Pancreas (tissue), 10 donors: ENCODE measurements around the gene MYBPC2. TPM values are rescaled to one million over a fixed set of nuclear protein-coding genes. Genes with fewer than 3 reads are reported as not detected.

Source experiments
- ATAC-seq, 4 donors: fragments of 200-7000 bp; cut with Tn5 transposase; one replicate each; pipeline versions ENCODE4 v1.8.0 to v1.9.1; 2020; ENCODE audit warnings: mild to moderate bottlenecking in 4 of 4, moderate library complexity in 4 of 4
- DNase-seq, 6 donors: peaks; one replicate each; pipeline ENCODE4 v3.0.0-alpha.2; 2020
- FAIRE-seq: peaks from 2 replicates; lab custom pipeline; 2012; peaks lifted over from hg19 to GRCh38; lab: Jason Lieb, UNC
- H3K27ac ChIP-seq, 4 donors: fragments of 200-600 bp; sonication (generic); 1 replicate in 3 of 4; 2 replicates in 1 of 4; pipeline versions ENCODE4 v1.5.0 to v1.8.0; 2020
- H3K27me3 ChIP-seq, 4 donors: fragments of 200-600 bp; one replicate each; pipeline ENCODE4 v1.8.0; 2021
- H3K36me3 ChIP-seq, 3 donors: fragments of 200-600 bp; sonication (generic) in 1 of 3; one replicate each; pipeline versions ENCODE4 v1.5.0 to v1.8.0; 2020 to 2021
- H3K4me1 ChIP-seq, 3 donors: fragments of 200-600 bp; one replicate each; pipeline ENCODE4 v1.8.0; 2021
- H3K4me3 ChIP-seq, 4 donors: fragments of 200-600 bp; sonication (generic) in 2 of 4; one replicate each; pipeline versions ENCODE4 v1.5.0 to v1.8.0; 2020 to 2021
- H3K9me3 ChIP-seq, 4 donors: fragments of 200-600 bp; one replicate each; pipeline ENCODE4 v1.8.0; 2021
- CTCF ChIP-seq, 4 donors: fragments of 200-600 bp; sonication (generic) in 3 of 4; IDR thresholded peaks; one replicate each; pipeline versions ENCODE4 v1.5.0 to v1.8.0; 2021; ENCODE audit warnings: antibody characterized with exemption in 4 of 4
- WGBS, 2 donors: extraction: QIAGEN DNeasy Blood & Tissue Kit; methylation state at CpG; one replicate each; pipeline ENCODE4 v1.1.7; 2013; 5-methylcytosine and 5-hydroxymethylcytosine counted together
- intact Hi-C, 3 donors: fragments of 100-400 bp; cut with DNase I; formaldehyde crosslinking; loops; one replicate each; pipeline versions ENCODE4 v1.11.1 to v1.14.2; 2022
- polyA plus RNA-seq, 2 donors: library from polyadenylated mRNA; stranded (reverse); fragments of 200-250 nt; gene quantifications; one replicate each; pipeline ENCODE4 v1.2.3, GENCODE V29; 2013
- total RNA-seq, 6 donors: library from RNA; stranded (reverse); fragmentation: NEBNext Ultra II Directional in 4 of 6; extraction: Animal tissue kit (Norgen Biotek cat#: 25700) in 4 of 6; gene quantifications; one replicate each; pipeline versions ENCODE4 v1.2.1 to v1.2.4, GENCODE V29; 2021 to 2023
- donor health status: healthy with polysubstance abuse.
- donor health status: DM: no; HTN: no; CAD: no; lungs with moderate emphysema.
- donor health status: DM: no; HTN: no; CAD: no.
- donor health status: control.
- donor health status: control.
- donor health status: Bipolar disorder and iron deficiency.
- donor health status: DM: yes; HTN: yes; CAD: no.
- donor health status: DM: no; HTN: no; CAD: no.
- donor health status: DM: no; HTN: no; CAD: no.
- donor health status: DM: yes; HTN: yes; CAD: no.

MYBPC2 gene
- total RNA-seq (1 to 10 TPM in 2 of 6 donors, not detected in 4; 1.5 to 1.7 TPM), polyA plus RNA-seq (under 1 TPM in 1 of 2 donors, not detected in 1; 0.02 TPM)

DNA sequence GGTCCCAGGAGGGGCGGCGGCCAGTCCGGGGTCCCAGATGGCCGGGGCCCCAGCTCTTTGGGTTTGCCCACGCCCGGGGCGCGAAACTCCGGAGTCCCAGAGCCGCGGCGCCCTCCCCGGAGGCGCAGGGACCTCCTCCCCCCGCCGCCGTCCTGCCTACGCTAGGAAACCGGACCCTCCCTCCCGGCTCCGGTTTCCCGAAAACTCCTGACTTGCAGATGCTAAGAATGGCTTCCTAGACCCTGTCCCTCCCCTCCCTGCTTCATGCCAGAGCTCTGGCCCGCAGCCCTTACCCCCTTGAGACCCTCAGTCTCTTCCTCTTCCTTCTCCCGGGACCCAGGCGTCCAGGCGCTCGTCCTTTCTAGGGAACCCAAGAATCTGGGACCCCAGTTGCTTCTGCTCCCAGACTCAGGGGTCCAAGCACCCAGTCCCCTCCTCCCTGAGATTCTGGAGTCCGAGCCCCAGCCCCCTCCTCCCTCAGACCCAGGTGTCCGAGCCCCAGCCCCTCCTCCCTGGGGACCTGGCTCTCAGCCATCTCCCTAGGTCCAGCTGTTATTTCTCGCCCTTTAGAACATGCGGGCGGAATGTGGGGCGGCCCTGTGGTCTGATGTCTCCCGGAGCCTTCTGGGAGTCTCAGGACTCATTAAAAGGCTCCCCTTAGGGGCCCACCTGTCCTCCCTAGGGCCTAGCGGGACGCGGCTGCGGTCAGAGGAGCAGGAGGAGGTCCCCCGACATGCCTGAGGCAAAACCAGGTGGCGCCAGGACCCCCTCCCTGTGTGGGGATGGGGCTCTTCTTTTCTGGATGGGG is at the start of gene MYBPC2:
Gene MYBPC2 (plus strand): TSS at position 672 of the 808 bp plus-strand sequence. CDS start 62 bp downstream, at position 734.
- DNase-seq, result peak in 5 of 6 donors; percentile 18 to 65 (median 47)
- peak; percentile 17 to 30 (median 27) for ATAC-seq
- no peak for FAIRE-seq
- H3K4me3 ChIP-seq, result peak within 1 kb of the TSS; percentile 44 to 67 (median 56)
- no peaks in the 10 kb centered on the region for H3K27me3 ChIP-seq
- WGBS, 2 donors, result 5 to 10% methylated on average over 28 to 40 of the region's 40 CpGs
- H3K36me3 ChIP-seq, result no peaks in the 10 kb centered on the region
- peaks cover 0 to 9% (median 3%) of the 10 kb centered on the region in 3 donors for H3K4me1 ChIP-seq
- H3K9me3 ChIP-seq, result no peaks in the 10 kb centered on the region
- intact Hi-C loops, result no loop called here
- peak within 1 kb of the TSS in 3 of 4 donors; percentile 31 to 81 (median 79) for H3K27ac ChIP-seq
- TF ChIP-seq CTCF (IDR thresholded peaks at IDR 0.05), result no peak

DNA sequence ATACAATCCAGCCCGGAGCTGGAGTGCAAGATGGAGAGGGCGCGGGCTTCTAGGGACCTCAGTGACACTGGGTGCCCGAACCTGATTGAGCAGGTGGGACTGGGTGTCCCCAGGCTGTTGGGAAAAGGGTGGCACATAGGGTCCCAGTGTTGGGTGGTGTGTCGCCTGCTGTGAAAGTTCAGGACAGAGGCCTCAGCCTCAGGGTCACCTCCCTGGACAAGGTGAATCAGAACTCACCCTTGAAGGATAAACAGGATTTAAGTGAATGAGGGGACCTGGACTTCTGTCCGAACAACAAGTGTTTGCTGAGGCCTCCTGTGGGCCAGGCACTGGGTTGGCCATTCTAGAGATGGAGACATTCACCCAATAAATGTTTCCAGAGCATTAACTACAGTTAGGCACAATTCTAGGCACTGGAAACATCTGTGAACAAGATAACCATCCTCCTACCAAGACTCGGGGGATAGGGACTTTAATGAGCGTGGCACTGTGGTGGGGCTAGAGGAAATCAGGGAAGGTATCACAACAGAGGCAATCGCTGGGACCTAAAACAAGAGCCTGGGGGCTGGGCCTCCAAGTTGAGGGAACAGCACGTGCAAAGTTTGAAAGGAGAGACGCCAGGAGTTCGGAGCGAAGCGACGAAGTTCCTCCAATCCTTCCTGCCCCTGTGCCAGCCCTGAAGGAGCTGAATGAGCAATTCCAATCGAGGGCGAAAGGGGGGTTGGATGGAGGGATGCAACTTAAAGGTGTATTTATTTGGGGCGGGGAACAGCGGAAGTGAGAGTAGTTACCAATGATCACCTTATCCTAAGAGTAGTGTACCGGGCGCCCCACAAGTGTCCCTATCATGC is 49.5 kb upstream of the MYBPC2 start:
- WGBS, 2 donors, result 41 to 43% methylated on average over 21 of the region's 21 CpGs
- H3K27ac ChIP-seq, result peak overlapping the region; percentile 25 to 77 (median 72)
- intact Hi-C loops, result no loop called here

DNA sequence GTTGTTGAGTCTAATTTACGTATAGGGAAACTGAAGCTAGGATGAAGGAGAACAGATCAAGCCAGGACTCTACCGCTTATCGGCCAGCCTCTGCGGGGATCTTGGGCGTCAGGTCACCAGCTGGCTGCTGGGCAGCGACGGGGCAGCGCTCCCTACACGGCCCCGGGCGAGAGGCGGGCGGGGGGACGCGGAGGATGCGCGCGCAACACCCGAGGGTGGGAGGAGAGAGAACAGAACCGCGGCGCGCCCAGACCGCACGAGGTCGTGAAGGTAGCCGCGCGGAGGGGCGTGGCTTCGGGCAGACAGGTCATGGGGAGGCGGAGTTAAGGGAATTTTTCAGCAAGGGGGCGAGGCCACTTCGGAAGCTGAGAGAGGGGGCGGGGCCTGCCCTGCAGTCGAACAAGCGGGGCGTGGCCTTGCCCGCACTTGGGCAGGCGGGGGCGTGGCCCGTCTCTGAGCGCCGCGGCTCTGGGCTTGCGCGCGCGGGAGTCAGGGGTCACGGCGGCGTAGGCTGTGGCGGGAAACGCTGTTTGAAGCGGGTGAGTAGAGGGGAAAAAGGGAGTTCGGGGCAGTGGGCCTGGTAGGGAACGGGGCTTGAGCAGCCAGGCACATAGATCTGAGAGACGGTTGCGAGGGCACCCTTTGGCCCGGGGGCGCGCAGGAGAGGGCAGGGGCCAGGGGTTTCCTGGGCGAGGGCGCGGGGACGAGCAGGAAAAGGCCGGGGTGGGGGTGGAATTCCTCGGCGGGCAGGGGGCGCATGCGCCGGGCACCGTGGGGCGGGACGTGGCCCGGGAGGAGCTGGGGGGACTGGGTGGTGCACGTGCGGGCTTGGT is 48.6 kb upstream of the MYBPC2 start, which contains the start of gene POLD1:
Gene POLD1 (plus strand): TSS at position 496 of the 833 bp plus-strand sequence. CDS start 14,505 bp downstream, outside the sequence.
- DNase-seq, result peak; percentile 97 to 99 (median 98)
- intact Hi-C loops, result no loop called here
- H3K9me3 ChIP-seq, result no peaks in the 10 kb centered on the region
- peak; percentile 17 for FAIRE-seq
- peak within 1 kb of the TSS; percentile 24 to 71 (median 44) for H3K4me3 ChIP-seq
- 0 to 1% methylated on average over 78 of the region's 78 CpGs for WGBS, 2 donors
- peak; percentile 91 to 97 (median 94) for ATAC-seq
- peaks cover 0 to 34% (median 13%) of the 10 kb centered on the region in 3 donors for H3K36me3 ChIP-seq
- TF ChIP-seq CTCF (IDR thresholded peaks at IDR 0.05), result no peak
- H3K4me1 ChIP-seq, result peaks cover 0 to 8% (median 0%) of the 10 kb centered on the region in 3 donors
- peak within 1 kb of the TSS; percentile 25 to 77 (median 72) for H3K27ac ChIP-seq
- H3K27me3 ChIP-seq, result no peaks in the 10 kb centered on the region

More for the DNA sequence above, 49.5 kb upstream of the MYBPC2 start:
- no peak for TF ChIP-seq CTCF (IDR thresholded peaks at IDR 0.05)
- peak in 1 of 6 donors; percentile 31 for DNase-seq
- ATAC-seq, result peak in 2 of 4 donors; percentile 3 to 5
- peaks cover 0 to 8% (median 0%) of the 10 kb centered on the region in 3 donors for H3K4me1 ChIP-seq
- peaks cover 6 to 42% (median 19%) of the 10 kb centered on the region in 3 donors for H3K36me3 ChIP-seq
- no peaks in the 10 kb centered on the region for H3K27me3 ChIP-seq
- FAIRE-seq, result no peak
- H3K9me3 ChIP-seq, result no peaks in the 10 kb centered on the region
- H3K4me3 ChIP-seq, result peak overlapping the region in 2 of 4 donors; percentile 38 to 71
